ENCODE measurements around the gene GNAS. TPM values are rescaled to one million over a fixed set of nuclear protein-coding genes. Genes with fewer than 3 reads are reported as not detected.
"Not testable (repeated sequence)": the region's sequence is repeated elsewhere in the genome, so short reads cannot be mapped to it uniquely, and the experiment has no call there.

GNAS gene
- total RNA-seq, 2 experiments from 2014 or later = 912 to 952 TPM

GRCh38 chr20:58817748-58818147 lies 34.8 kb upstream of the GNAS start:
- Mint-ChIP-seq H3K27ac (no peak overlapping the region), H3K27me3 (ENCODE audit: low read depth) (peaks cover 40% of the 10 kb centered on the region), H3K9me3 (ENCODE audit: insufficient read depth) (peaks cover 10% of the 10 kb centered on the region), H3K4me1 (ENCODE audit: low read depth) (peaks cover 20% of the 10 kb centered on the region), H3K36me3 (ENCODE audit: low read depth) (peaks cover 13% of the 10 kb centered on the region), H3K4me3 (no peak overlapping the region)
- ChIA-PET POLR2A (interaction anchor here (1.2 kb wide), 1 partner anchor 18 kb away, joined by 3 read pairs; no protein-coding TSS in a partner anchor), CTCF (interaction anchor here (1.7 to 1.8 kb wide), 2 partner anchors 20 to 21 kb away, joined by 4 read pairs; no protein-coding TSS in a partner anchor)
- ATAC-seq (no peak), DNase-seq (no peak)

DNA sequence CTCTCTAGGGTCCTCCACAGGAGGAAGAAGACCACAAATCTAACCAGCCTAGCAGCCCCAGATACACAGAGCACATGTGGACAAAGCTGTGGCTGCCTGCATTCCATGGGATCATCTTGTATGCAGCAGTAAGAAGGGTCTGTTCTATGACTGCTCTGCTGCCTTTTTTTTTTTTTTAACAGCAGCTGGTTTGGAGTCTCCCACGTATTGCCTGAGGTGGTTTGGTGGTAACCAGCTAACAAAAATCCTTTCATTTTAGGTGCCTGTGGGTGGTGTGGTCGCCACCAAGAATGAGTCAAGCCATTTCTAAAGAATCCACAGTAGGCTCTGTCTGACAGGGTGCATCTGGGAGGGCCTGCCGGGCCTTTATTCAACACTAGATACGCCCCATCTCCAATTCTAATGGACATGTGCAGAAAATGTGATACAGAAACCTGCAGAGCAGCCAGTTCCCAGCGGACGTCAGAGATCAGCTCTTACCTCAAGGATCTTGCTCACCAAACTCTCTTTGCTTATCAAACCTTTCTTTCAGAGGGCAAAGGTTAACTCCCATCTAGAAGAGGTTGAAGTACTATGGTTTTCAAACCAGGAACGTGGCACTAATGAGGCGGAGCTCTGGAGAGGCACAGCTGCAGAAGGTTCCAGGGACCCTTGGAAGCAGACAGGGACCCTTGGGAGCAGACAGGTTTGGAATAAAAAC lies 33.8 kb upstream of the GNAS start:
- Mint-ChIP-seq H3K27ac (peak overlapping the region; percentile 30), H3K4me1 (ENCODE audit: low read depth) (peaks cover 20% of the 10 kb centered on the region), H3K9me3 (ENCODE audit: insufficient read depth) (peaks cover 10% of the 10 kb centered on the region), H3K27me3 (ENCODE audit: low read depth) (peaks cover 33% of the 10 kb centered on the region), H3K4me3 (no peak overlapping the region), H3K36me3 (ENCODE audit: low read depth) (peaks cover 13% of the 10 kb centered on the region)
- POLR2A ChIA-PET = interaction anchor here (0.5 kb wide), 1 partner anchor 164 kb away, joined by 3 read pairs; no protein-coding TSS in a partner anchor
- ATAC-seq (peak; percentile 87), DNase-seq (peak; percentile 85)
- CTCF ChIA-PET = interaction anchor here (1.7 to 1.8 kb wide), 2 partner anchors 19 to 20 kb away, joined by 4 read pairs; no protein-coding TSS in a partner anchor

DNA sequence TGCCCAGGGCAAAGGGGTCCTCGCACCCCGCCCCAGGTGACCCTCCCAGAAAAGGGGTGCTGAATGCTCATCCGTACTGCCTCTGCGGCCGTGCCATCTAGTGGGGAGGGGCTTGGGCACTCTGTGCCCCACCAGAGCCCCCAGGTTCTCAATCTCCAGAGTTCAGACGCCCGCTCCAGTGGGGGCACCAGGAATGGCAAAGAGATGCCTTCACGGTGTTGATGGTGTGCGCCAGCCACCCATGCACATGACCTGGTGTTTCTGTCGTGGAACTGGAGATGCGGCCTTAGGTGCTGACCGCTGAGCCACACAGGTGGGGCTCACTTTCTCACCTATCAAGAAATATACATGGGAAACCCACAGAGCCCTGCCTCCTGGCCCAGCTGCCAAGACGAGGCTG lies 32.6 kb upstream of the GNAS start:
- no peak overlapping the region for H3K4me3 Mint-ChIP-seq
- peaks cover 20% of the 10 kb centered on the region for H3K4me1 Mint-ChIP-seq (ENCODE audit: low read depth)
- ChIA-PET CTCF (no interaction called here), POLR2A (no interaction called here)
- peaks cover 29% of the 10 kb centered on the region for H3K27me3 Mint-ChIP-seq (ENCODE audit: low read depth)
- H3K27ac Mint-ChIP-seq = no peak overlapping the region
- no peak for DNase-seq
- H3K9me3 Mint-ChIP-seq (ENCODE audit: insufficient read depth) = peaks cover 10% of the 10 kb centered on the region
- ATAC-seq = no peak
- peaks cover 13% of the 10 kb centered on the region for H3K36me3 Mint-ChIP-seq (ENCODE audit: low read depth)

- H3K27ac Mint-ChIP-seq, POLR2A ChIA-PET, DNase-seq, ATAC-seq, CTCF ChIA-PET, H3K4me3 Mint-ChIP-seq: not testable (repeated sequence)
- Mint-ChIP-seq H3K9me3 (ENCODE audit: insufficient read depth) (peaks cover 10% of the 10 kb centered on the region), H3K27me3 (ENCODE audit: low read depth) (peaks cover 26% of the 10 kb centered on the region), H3K36me3 (ENCODE audit: low read depth) (peaks cover 13% of the 10 kb centered on the region), H3K4me1 (ENCODE audit: low read depth) (peaks cover 20% of the 10 kb centered on the region)
Observed at GRCh38 chr20:58820515-58820914, 32.0 kb upstream of the GNAS start.

DNA sequence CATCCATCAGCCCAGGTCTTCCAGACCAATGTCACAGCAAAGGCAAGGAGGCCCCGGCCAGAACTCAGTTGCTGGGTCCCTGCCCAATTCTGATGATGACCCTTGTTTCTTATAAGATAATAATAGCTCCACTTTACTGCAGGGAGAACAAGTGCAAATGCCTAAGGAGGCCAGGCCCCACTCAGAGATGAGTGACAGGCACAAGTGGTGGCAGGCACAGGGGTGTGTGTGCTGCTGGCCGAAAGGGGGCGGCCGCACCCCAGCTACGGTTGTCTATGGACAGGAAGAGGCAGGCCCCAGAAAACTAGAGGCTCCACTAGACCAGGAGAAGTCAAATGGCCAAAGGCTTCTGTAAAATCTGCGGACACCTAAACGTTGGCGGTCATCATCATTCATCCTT lies 30.4 kb upstream of the GNAS start:
- H3K27ac Mint-ChIP-seq = no peak overlapping the region
- H3K4me3 Mint-ChIP-seq = no peak overlapping the region
- peaks cover 20% of the 10 kb centered on the region for H3K27me3 Mint-ChIP-seq (ENCODE audit: low read depth)
- DNase-seq (no peak), ATAC-seq (no peak)
- H3K9me3 Mint-ChIP-seq (ENCODE audit: insufficient read depth) = peaks cover 10% of the 10 kb centered on the region
- POLR2A ChIA-PET = no interaction called here
- H3K4me1 Mint-ChIP-seq (ENCODE audit: low read depth) = peaks cover 20% of the 10 kb centered on the region
- CTCF ChIA-PET = no interaction called here
- H3K36me3 Mint-ChIP-seq (ENCODE audit: low read depth) = peaks cover 13% of the 10 kb centered on the region

DNA sequence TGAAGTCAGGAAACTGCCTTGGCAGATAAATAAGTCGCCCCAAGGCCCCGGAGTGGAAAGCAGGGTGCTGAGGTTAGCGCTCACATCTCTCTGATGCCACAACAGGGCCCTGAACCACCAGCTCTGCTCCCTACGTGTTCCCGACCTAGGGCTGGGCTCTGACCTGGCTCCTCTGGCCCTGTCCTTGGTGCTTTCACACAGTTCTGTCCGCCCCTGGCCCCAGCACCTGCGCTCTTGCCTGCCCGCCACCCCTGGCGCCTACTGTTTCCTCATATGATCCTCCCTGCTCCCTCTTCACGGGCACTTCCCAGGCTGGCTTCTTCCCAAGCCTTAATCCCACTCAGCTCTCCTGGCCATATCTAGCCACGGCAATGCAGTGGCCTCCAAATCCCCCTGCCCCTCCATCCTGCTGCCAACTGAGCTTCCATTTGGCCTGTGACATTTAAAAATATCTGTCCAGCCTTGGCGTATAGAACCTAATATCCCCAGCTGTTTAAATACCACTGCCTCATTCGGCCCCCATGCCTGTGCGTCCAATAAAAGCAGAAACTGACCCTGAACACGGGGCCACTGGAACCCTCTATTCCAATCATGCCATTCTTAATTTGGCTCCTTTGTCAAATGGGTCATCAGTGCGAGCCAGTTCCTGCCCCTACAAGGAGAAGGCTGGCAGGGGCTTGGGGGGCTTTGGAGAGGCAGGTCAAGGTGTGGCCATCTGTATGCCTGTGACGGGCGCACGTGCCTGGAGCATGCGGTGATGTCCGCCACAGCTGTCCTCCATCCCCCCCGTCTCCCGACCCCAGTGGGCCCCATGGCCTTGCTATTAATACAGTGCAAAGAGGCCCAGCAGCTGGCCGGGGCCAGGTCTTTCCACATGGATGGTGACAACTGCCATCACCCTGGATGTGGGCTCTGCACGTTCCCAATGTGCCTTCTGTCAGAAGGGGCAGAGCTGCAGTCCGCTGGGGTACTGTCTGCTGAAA lies 29.5 kb upstream of the GNAS start:
- ChIA-PET POLR2A (no interaction called here), CTCF (no interaction called here)
- H3K4me3 Mint-ChIP-seq = no peak overlapping the region
- H3K9me3 Mint-ChIP-seq (ENCODE audit: insufficient read depth) = peaks cover 10% of the 10 kb centered on the region
- ATAC-seq = no peak
- H3K27me3 Mint-ChIP-seq (ENCODE audit: low read depth) = peaks cover 15% of the 10 kb centered on the region
- peaks cover 15% of the 10 kb centered on the region for H3K4me1 Mint-ChIP-seq (ENCODE audit: low read depth)
- H3K36me3 Mint-ChIP-seq (ENCODE audit: low read depth) = peaks cover 13% of the 10 kb centered on the region
- no peak overlapping the region for H3K27ac Mint-ChIP-seq
- DNase-seq = no peak

GRCh38 chr20:58824843-58825242 lies 27.7 kb upstream of the GNAS start:
- CTCF ChIA-PET = no interaction called here
- ATAC-seq (no peak), DNase-seq (no peak)
- Mint-ChIP-seq H3K4me1 (ENCODE audit: low read depth) (no peaks in the 10 kb centered on the region), H3K9me3 (ENCODE audit: insufficient read depth) (peaks cover 10% of the 10 kb centered on the region), H3K4me3 (no peak overlapping the region), H3K36me3 (ENCODE audit: low read depth) (peaks cover 13% of the 10 kb centered on the region), H3K27me3 (ENCODE audit: low read depth) (peaks cover 24% of the 10 kb centered on the region), H3K27ac (no peak overlapping the region)
- POLR2A ChIA-PET = no interaction called here

DNA sequence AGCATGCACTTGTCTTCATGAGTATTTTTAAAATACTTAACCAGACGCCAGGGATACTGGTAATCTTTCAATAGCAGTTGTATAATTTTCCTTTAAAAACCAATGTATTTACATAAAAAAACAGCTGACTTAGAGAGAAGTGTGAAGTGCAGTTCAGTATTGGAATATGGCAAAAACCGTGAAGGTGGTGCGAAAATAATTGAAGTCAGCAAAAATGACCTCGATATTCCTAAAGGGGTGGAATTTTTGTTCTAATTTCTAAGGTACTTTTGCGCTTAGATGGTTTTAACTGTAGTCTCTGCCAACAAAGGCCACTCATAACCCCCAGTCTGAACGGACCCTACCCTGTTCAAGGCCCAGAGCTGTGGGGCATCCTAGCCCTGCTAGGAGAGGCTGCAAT lies 27.1 kb upstream of the GNAS start:
- H3K4me1 Mint-ChIP-seq (ENCODE audit: low read depth) = no peaks in the 10 kb centered on the region
- no peak overlapping the region for H3K4me3 Mint-ChIP-seq
- DNase-seq = no peak
- H3K27ac Mint-ChIP-seq = no peak overlapping the region
- H3K9me3 Mint-ChIP-seq (ENCODE audit: insufficient read depth) = peaks cover 9% of the 10 kb centered on the region
- ATAC-seq = no peak
- H3K27me3 Mint-ChIP-seq (ENCODE audit: low read depth) = peaks cover 24% of the 10 kb centered on the region
- CTCF ChIA-PET = no interaction called here
- peaks cover 11% of the 10 kb centered on the region for H3K36me3 Mint-ChIP-seq (ENCODE audit: low read depth)
- POLR2A ChIA-PET = no interaction called here

- ChIA-PET POLR2A (no interaction called here), CTCF (no interaction called here)
- Mint-ChIP-seq H3K4me3 (no peak overlapping the region), H3K27me3 (ENCODE audit: low read depth) (peaks cover 22% of the 10 kb centered on the region), H3K36me3 (ENCODE audit: low read depth) (peaks cover 8% of the 10 kb centered on the region), H3K4me1 (ENCODE audit: low read depth) (no peaks in the 10 kb centered on the region), H3K9me3 (ENCODE audit: insufficient read depth) (peaks cover under 1% of the 10 kb centered on the region), H3K27ac (no peak overlapping the region)
- DNase-seq (no peak), ATAC-seq (no peak)
Observed at GRCh38 chr20:58826271-58826670, 26.2 kb upstream of the GNAS start.

DNA sequence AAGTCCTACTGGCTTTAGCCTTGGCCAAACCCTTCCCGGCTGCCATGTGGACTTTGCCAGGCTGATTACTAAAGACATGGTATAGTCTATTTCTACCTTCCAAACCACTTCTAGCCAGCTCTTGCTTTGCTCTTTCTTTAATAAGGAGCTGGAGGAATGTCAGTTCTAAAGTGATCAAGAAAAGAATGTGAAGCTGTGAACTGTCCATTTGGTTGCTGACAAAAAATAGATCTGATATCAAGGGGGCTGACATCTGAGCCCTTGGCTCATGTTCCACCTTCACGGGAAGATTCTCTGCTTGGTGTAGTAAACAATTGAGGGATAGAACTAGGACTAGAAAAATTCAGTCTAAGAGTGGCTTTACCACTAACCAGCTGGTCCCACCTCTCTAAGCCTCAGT lies 24.4 kb upstream of the GNAS start:
- no peak overlapping the region for H3K27ac Mint-ChIP-seq
- POLR2A ChIA-PET = no interaction called here
- no peak overlapping the region for H3K4me3 Mint-ChIP-seq
- CTCF ChIA-PET = no interaction called here
- no peaks in the 10 kb centered on the region for H3K9me3 Mint-ChIP-seq (ENCODE audit: insufficient read depth)
- peaks cover 31% of the 10 kb centered on the region for H3K27me3 Mint-ChIP-seq (ENCODE audit: low read depth)
- H3K36me3 Mint-ChIP-seq (ENCODE audit: low read depth) = peaks cover 4% of the 10 kb centered on the region
- DNase-seq = no peak
- H3K4me1 Mint-ChIP-seq (ENCODE audit: low read depth) = peaks cover 2% of the 10 kb centered on the region
- no peak for ATAC-seq

GRCh38 chr20:58828804-58829203 lies 23.7 kb upstream of the GNAS start:
- H3K9me3 Mint-ChIP-seq (ENCODE audit: insufficient read depth); ATAC-seq; H3K4me3 Mint-ChIP-seq; H3K4me1 Mint-ChIP-seq (ENCODE audit: low read depth); CTCF ChIA-PET; DNase-seq; H3K36me3 Mint-ChIP-seq (ENCODE audit: low read depth); POLR2A ChIA-PET; H3K27ac Mint-ChIP-seq: not testable (repeated sequence)
- peaks cover 34% of the 10 kb centered on the region for H3K27me3 Mint-ChIP-seq (ENCODE audit: low read depth)

- Mint-ChIP-seq H3K36me3 (ENCODE audit: low read depth) (peaks cover 4% of the 10 kb centered on the region), H3K4me3 (no peak overlapping the region), H3K27ac (no peak overlapping the region), H3K9me3 (ENCODE audit: insufficient read depth) (no peaks in the 10 kb centered on the region), H3K27me3 (ENCODE audit: low read depth) (peaks cover 39% of the 10 kb centered on the region), H3K4me1 (ENCODE audit: low read depth) (peaks cover 2% of the 10 kb centered on the region)
- no peak for ATAC-seq
- CTCF ChIA-PET = no interaction called here
- DNase-seq = no peak
- POLR2A ChIA-PET = no interaction called here
Observed at GRCh38 chr20:58829531-58829941, 23.0 kb upstream of the GNAS start.
